Renal cortical epithelial cell (primary cell): ENCODE data around the gene XYLT2. TPM values are rescaled to one million over a fixed set of nuclear protein-coding genes. Genes with fewer than 3 reads are reported as not detected.
"Not testable (repeated sequence)": the region's sequence is repeated elsewhere in the genome, so short reads cannot be mapped to it uniquely, and the experiment has no call there.

ENCODE experiments used
- DNase-seq: peaks from one replicate; pipeline ENCODE4 v3.0.0-alpha.2; 2011; ENCODE audit warnings: low read depth
- total RNA-seq: library from RNA; depleted of rRNA; stranded (reverse); fragments of >200 nt; gene quantifications from 2 replicates; pipeline ENCODE4 v1.2.3, GENCODE V29; 2014

The XYLT2 gene
- total RNA-seq: 42.3 and 61.5 TPM in 2 replicates

DNA sequence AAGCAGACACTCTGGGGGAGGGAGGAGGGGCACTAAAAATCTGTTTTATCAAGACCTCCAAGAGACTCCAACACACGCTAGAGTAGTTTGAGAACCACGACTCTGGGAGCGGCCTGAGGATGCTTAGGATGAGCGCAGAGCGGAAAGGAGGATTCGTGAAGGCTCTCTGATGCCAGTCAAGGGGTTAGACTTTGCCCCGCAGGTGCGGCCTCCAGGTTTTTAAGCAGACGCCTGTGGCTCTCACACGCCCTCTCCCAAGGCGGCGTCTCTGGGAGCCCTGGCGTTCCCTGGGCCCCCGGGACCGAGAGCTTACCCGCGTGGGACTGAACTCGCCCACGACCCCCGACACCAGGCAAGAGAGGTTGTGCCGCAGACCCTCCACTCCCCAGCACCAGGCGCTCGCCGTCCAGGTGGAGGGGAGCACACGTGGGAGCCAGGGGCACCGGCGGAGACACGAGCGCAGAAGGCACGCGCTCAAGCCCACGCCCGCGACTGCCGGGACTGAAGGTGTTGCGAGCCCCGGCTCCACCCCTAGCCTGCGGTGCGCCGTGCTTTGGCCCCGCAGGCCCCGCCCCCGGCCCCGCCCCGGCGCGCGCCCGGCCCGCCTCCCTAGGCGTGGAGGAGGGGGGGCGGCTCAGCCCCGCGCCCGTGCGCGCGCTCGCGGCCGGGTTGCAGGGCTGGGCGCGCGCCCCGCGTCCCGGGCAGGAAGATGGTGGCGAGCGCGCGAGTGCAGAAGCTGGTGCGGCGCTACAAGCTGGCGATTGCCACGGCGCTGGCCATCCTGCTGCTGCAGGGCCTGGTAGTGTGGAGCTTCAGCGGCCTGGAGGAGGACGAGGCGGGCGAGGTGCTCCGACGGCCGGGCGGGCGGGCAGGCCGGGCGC, at the start of gene XYLT2:
XYLT2 (plus strand) TSS at position 695 of the 881 bp plus-strand sequence; CDS start at position 710, 15 bp downstream.
- peak; percentile 27 for DNase-seq

DNA sequence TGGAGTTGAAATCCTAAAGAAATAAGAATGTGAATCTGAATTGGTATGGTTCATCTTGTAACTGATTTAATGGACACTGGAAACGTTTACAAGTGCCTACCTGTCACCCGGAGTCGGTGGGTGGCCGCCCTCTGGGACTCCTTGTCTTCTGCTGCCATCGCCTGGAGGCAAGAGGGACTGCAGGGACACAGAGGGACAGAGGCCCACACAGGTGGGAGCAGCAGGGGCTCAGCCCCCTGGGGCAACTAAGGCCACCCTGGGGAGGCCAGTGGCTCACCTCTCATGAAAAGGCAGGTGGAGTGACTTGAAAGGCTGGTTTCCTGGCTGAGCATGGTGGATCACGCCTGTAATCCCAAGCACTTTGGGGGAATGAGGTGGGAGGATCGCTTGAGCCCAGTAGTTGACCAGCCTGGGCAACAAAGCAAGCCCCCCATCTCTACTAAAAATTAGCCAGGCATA, 48.5 kb upstream of the XYLT2 start:
- peak; percentile 43 for DNase-seq

DNA sequence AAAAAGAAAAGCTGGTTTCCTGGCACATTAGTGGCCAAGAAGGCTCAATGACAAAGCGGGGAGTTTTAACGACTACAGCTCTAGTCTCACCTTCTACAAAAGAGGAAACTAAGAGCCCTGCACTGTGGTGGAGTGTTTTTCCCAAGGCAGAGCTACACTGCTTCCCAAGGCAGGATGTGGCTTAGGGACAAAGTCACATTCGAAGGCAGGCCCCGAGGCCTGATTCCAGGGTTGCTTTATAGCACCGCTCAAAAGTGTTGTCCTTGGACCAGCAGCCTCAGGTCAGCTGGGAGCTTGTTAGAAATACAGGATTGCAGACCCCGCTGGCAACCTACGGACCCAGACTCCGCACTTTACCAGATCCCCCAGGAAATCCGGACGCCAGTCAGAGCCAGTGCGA, 47.9 kb upstream of the XYLT2 start:
- no peak for DNase-seq

DNA sequence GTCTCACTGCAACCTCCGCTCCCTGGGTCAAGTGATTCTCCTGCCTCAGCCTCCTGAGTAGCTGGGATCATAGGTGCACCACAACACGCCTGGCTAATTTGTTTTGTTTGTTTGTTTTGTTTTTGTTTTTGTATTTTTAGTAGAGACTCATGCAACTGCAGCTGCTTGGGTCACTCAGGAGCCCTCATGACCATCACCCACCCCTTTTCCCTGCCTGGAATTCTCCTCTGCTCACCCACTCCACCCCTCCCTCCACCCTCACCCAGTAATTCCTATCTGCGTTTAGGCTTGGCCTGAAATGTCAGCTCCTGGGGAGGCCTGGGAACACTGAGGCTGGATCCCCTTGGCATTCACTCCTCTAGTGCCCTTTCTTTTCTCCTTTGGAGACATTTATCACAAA, 46.1 kb upstream of the XYLT2 start:
- DNase-seq: no peak

DNA sequence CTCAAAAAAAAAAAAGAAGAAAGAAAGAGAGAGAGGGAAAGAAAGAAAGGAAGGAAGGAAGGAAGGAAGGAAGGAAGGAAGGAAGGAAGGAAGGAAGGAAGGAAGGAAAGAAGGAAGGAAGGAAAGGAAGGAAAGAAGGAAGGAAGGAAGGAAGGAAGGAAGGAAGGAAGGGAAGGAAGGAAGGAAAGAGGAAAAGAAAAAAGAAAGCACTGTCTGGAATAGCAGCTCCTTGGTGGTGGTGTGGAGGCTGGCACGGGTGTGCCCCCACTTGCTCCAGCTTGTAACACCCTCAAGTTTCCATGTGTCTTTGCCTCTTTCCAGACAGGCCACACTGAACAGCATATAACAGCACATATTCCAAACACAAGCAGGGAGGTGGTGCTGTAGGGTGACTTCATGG, 45.1 kb upstream of the XYLT2 start:
- DNase-seq: not testable (repeated sequence)

DNA sequence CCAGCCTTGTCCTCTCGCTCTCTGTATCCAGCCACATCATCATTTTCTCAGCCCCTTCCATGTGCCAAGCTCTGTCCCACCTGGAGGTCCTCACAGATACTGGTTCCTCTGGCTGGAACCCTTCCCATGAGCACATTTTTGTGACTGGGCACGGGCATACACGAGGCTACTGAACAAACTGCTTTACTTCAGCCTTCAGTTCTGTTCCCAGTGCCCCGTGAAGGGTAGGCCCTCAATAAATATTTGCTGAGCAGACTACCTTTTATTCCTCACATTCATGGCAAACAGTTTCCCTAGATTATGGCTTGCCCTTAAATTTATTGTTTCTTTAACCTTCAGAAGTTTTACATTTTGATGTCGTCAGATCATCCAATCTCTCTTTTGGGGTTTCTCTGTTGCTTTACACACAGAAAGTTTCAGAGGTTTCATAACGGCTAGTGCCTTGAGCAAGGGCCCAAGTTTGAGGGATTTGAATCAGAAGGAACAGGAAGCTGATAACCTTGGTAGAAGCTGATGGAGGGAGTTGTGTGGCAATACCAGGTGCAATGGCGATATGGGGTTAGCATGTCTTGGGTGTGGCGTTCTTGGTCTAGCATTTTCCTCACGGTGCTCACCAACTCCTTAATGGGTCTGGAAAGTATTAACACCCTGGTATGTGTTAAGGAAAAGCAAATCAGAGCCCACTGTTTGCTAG, 43.9 kb upstream of the XYLT2 start:
- DNase-seq: no peak

DNA sequence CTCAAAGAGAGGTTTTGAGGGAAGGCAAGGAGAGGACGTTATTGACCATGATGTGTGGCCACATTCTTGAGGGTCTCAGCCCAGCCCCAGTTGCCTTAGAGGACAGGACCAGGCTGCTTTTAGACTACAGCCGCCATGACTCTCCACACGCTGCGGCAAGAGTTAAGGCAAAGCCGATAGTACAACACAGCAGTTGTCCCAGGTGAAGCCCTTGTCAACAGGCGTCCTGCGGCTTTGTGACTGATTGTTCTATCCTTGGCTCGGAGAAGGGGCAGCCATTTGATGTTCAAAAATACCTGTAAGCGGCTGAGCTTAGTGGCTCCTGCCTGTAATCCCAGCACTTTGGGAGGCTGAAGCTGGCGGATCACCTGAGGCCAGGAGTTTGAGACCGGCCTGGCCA, 42.9 kb upstream of the XYLT2 start:
- no peak for DNase-seq

DNA sequence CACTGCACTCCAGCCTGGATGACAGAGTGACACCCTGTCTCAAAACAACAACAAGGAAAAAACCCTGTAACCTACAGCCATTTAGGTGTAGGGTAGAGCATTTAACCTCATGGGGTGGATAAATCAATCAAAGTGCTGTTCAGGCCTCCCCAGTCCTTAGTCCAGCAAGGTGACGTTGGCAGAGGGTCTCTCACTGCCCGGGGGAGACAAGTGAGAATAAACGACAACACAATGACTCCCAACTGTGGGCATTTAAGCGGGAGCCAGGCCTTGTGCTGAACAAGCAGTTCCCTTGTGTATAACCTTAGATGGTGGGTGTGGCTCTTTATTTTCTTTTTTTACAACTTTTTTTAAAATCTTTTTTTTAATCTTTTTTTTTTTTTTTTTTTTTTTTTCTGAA, 42.3 kb upstream of the XYLT2 start:
- DNase-seq: no peak

DNA sequence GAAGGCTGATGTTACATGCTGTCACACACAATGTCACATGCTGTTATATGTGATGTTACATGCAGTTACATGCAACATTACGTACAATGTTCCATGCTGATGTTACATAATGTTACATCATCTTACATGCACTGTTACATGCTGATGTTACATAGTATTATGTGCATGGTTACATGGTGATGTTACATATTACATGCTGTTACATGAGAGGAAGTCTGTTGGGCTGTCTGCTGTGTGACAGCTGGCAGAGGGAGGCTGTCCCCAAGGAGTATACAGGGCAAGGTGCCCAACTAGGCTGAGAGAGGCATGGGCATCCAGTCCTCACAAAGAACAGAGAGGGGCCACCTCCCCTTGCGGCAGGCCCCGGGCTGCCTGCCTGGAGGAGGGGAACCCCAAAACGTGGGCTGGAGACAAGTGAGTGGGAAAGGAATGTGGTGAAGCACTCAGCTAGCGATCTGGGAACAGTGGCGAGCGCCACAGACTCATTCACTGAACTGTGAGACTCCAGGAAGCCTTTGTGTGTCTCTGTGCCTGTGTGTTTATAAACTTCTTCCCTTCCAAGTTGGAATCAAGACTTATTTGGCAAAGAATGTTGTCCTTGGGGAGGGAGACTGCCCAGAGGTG, 41.0 kb upstream of the XYLT2 start:
- no peak for DNase-seq

DNA sequence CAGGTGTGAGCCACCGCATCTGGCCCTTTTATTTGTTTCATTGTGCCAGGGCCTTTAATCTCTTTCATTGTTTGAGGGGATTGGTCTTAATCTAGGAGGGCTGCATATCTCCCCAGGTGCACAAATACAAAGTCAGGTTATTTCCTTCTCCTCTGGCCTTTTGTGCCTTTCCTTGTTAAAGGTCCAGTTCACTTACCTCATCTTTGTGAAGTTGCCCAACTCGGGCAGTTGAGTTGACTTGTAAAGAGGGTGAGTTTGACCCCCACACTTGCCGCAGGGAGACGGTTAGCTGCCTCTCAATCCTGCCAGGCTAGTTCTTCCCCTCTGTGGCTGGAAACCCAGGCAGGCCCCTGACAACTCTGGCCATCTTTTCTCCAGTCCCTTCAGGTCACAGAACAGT, 38.3 kb upstream of the XYLT2 start:
- DNase-seq: no peak

DNA sequence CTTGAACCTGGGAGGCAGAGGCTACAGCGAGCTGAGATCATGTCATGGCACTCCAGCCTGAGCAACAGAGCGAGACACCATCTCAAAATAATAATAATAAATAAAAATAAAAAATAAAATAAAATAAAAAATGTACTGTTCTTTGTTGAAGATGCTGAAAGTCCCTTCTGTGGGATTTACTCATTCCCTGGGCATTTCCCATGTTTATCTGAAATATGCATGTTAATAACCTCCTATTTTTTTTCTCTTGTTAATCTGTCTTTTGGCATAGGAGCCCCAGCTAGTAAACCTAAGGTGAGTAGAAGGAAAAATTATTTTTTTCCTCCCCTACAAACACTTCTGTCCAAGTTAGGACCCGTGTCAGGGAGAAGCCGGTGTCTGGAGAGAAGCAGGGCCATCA, 37.3 kb upstream of the XYLT2 start:
- no peak for DNase-seq

DNA sequence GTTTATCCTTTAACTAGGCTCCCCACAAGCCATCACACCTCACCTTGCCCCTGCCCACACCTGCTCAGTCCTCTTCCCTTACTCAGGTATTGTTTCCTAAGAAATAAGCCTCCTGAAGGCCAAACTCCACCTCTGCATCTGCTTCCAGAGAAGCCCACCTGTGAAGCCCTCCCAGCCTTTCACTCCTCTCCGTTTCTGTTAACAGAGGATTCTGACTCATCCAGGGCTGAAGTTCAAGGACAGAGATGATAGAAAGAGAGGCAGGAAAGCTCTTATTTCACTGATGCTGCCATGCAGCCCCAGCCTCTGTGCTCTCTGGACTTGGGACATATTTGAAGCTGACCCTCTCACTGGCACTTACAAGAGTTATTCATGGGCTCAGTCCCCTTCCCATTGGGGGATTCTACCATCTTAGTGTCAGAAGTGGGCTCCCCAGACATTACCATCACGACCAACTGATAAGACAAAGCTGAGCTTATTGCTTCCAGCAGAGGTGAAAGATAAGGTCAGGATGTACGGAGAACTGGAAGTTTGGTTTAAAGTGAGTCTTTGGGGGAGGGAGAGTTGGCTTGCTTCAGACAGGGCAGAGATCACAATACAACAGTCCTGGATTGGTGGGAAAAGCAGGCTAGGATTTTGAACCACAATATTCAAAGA, 35.3 kb upstream of the XYLT2 start:
- DNase-seq: no peak

DNA sequence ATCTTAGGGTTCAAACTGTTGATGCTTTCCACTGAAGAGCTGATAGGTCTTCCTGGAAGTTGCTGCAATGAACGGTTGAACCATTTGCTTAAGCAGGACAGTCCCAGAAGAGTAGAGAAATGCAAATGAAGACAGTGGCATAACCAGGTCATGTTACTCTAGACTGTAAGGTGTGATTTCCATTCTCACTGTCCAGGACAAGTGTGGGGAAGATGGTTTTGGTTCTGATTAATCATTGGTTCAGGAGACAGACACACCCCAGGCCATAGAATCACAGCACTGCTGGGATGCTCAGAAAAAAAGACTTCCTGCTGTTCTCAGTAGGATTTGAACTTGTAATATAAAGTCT, 34.8 kb upstream of the XYLT2 start:
- DNase-seq: no peak

DNA sequence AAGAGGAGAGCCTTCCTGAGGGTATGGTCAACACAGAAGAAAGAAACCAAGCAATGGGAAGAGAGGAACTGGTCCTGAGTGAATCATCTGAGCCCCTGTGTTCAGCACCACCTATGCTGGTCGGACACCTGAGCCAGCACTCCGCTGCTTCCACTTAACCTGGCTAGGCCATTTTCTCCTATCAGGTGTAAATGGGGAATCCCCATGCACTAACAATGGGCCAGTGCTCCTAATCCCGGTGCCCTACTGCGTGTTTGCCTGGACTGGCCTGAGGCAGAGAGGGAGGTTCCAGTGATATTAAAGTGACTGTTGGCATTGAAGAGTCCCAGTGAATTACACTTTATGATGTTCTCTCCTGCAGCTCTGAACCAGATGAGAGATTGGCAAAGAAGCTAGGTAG, 34.4 kb upstream of the XYLT2 start:
- no peak for DNase-seq

DNA sequence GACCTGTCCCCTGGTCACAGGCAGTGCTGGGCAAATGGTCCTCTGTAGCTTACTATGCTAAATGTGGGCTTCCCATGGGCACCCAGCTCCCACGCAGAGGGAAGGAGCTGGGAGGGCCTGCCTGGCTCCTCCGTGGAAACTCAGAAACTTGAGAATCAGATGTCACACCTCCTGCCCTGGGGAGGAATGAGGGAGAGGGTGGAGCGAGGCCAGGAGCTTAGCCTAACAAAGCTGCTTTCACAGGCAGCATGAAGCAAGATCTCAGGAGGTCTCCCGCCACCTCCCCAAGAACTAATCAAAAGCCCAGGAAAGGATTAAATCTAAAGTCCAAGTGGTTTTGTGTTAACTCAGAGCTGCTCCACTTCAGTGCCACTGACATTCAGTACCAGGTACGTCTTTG, 33.6 kb upstream of the XYLT2 start:
- no peak for DNase-seq

DNA sequence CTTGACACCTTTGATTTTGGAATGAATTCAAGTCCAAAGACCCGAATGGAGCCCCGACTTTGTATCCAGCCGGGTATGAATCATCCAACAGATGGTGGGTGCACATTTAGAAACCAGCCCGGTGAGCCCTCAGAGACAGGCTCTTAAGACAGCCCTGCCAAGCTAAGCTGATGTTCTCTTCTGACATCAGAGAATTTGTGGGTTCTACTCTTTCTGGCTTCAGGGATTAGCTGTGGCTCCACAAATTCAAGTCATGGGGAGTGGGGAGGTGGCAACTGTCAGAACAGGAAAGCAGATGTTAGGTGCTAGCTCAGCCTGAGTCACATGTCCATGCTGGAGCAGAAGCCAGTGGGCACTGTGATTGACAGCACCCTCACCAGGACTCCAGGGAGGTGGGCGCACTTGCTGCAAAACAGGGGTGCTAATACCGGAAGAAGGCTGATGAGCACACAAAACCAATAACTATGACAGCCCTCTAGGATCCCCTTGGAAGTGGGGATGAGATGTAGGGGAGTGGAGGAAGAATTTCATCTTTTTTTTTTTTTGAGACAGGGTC, 31.4 kb upstream of the XYLT2 start:
- no peak for DNase-seq

DNA sequence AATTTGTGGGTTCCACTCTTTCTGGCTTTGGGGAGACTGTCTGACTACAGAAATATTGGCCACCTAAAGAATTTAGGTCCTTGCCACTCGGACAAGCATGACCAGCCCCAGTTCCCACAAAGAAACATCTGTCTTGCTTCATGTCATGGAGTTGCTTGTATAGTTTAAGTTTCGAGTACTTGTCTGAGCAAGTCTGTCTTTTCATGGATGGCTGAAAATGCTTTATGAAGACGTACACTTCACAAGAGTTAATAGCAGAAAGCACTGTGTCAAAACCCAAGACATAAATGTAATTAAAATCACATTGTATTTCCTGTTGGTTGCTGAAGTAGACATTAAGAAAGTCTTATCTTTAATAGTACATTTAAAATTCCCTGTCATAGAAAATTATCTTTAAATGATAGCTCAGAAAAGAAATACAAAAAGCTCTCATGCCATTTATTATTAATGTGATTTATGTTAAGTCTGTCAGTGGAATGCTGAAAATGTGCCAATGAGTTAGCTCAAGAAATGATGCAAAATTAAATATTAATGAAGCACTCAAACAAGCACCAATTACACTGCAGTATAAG, 29.8 kb upstream of the XYLT2 start:
- peak; percentile 17 for DNase-seq

DNA sequence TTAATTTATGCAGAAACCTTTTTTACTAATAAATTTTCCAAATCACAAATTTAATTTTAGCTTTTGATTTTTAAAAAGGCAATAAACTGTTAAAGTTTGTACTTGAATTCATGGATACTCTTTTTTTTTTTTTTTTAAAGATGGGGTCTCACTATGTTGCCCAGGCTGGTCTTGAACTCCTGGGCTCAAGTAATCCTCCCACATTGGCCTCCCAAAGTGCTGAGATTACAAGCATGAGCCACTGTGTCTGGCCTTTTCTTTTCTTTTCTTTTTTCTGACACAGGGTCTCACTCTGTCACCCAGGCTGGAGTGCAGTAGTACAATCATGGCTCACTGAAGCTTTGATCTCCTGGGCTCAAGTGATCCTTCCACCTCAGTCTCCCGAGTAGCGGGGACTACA, 29.3 kb upstream of the XYLT2 start:
- not testable (repeated sequence) for DNase-seq

DNA sequence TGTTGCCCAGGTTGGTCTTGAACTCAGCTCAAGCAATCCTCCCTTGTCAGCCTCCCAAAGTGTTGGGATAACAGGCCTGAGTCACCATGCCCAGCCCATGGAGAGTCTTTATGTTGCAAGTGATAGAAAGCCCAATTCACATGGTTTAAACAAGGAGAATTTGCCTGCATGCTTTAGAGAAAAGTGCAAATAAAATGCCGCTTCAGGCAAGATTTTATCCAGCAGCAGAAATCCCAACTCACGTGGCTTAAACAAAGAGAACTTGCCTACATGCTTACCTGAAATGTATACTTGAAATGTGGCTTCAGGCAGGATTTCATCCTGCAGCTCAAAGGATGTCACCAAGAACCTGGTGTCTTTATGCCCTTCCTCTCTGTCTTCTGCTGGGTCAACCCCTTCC, 28.8 kb upstream of the XYLT2 start:
- DNase-seq: no peak

DNA sequence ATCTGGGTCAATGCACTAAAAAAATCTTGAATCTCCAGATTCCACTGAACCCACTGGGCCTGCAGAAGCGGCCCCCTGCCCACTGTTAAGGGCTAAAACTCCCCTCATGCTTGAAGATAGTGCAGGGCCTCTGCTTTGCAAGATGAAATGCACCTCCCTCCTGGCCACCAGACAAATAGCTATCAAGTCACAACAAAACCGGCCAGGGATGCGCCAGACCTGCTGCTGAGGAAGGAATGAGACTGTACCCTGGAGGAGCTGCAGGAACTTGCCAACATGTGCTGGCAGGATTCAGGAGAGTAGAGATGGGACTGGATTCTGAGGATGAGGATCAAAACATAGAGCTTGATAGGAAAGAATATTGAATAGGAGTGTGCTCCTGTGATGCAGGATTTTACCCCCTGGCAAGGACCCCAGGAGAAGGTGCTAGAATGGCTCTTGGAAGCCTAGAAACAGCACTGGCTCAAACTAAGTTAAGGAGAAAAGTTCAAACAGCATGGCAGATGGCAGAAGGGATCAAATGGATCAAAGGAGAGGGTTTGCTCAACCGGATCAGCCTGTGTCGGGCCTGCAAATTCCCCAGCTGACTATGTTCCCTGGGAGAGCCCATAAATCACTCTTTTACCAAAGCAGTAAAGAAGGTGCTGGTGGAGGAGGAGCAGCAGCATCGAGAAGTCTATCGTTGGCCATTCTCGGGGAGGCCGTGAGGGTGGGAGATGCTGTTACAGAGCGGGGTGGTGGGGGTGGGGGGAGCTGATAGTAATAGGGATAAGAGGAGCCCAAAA, 27.2 kb upstream of the XYLT2 start:
- DNase-seq: peak; percentile 77
